Neural cell (in vitro differentiated cells): Measurements from ENCODE around the gene CACNG8. TPM values are rescaled to one million over a fixed set of nuclear protein-coding genes. Genes with fewer than 3 reads are reported as not detected.

ENCODE experiments used
- H2AFZ ChIP-seq: fragments of 200-600, 300-800 bp; sonication (generic), shearing (Covaris generic); 2 replicates; pipeline ENCODE4 v1.6.0; 2014; ENCODE audit warnings: low read depth, mild to moderate bottlenecking, antibody characterized with exemption, low read length, moderate library complexity
- H3F3A ChIP-seq: fragments of 200-600 bp; shearing (Covaris generic); 2 replicates; pipeline ENCODE4 v1.6.1; 2016; ENCODE audit warnings: mild to moderate bottlenecking, moderate library complexity, mixed read lengths, antibody characterized with exemption, low read length; ENCODE audit not compliant: insufficient read depth, poor library complexity, severe bottlenecking
- H3K27ac ChIP-seq: fragments of 200-600, 300-800 bp; sonication (generic), shearing (Covaris generic); 2 replicates; pipeline ENCODE4 v1.5.1; 2014; ENCODE audit warnings: mild to moderate bottlenecking, low read length, moderate library complexity
- H3K27me3 ChIP-seq: fragments of 300-800, 200-600 bp; sonication (generic), shearing (Covaris generic); 2 replicates; pipeline ENCODE4 v1.6.0; 2014; ENCODE audit warnings: mild to moderate bottlenecking, low read depth, low read length, moderate library complexity; ENCODE audit not compliant: insufficient read depth
- H3K36me3 ChIP-seq: fragments of 300-800, 200-600 bp; sonication (generic), shearing (Covaris generic); 2 replicates; pipeline ENCODE4 v1.5.1; 2014; ENCODE audit warnings: mild to moderate bottlenecking, antibody characterized with exemption, low read length, moderate library complexity; ENCODE audit not compliant: insufficient read depth
- H3K4me2 ChIP-seq: fragments of 300-800, 200-600 bp; sonication (generic), shearing (Covaris generic); 2 replicates; pipeline ENCODE4 v1.6.0; 2014; ENCODE audit warnings: mild to moderate bottlenecking, low read length
- H3K4me3 ChIP-seq: fragments of 300-800, 200-600 bp; sonication (generic), shearing (Covaris generic); 2 replicates; pipeline ENCODE4 v1.5.1; 2014; ENCODE audit warnings: mild to moderate bottlenecking, low read length, moderate library complexity
- H3K79me2 ChIP-seq: fragments of 200-600 bp; shearing (Covaris generic); replicated peaks from 2 replicates; pipeline ENCODE4 v1.6.0; 2014; ENCODE audit warnings: mild to moderate bottlenecking, low read length, moderate library complexity; ENCODE audit not compliant: insufficient read depth
- H3K9ac ChIP-seq: fragments of 300-800, 200-600 bp; sonication (generic), shearing (Covaris generic); 2 replicates; pipeline ENCODE4 v1.6.1; 2016; ENCODE audit warnings: mild to moderate bottlenecking, low read length, mixed read lengths
- H3K9me2 ChIP-seq: fragments of 200-600 bp; shearing (Covaris generic); 2 replicates; pipeline ENCODE4 v1.6.1; 2016; ENCODE audit warnings: mild to moderate bottlenecking, low read length, mixed read lengths; ENCODE audit not compliant: insufficient read depth
- H3K9me3 ChIP-seq: fragments of 200-600, 300-800 bp; sonication (generic), shearing (Covaris generic); 2 replicates; pipeline ENCODE4 v1.6.1; 2016; ENCODE audit warnings: mild to moderate bottlenecking, mixed run types, low read length, moderate library complexity, mixed read lengths
- H4K20me1 ChIP-seq: fragments of 200-600 bp; shearing (Covaris generic); 2 replicates; pipeline ENCODE4 v1.6.1; 2016; ENCODE audit warnings: mild to moderate bottlenecking, mixed run types; ENCODE audit not compliant: insufficient read depth
- CTCF ChIP-seq: fragments of 450-650 bp; IDR thresholded peaks from 2 replicates; pipeline ENCODE4 v1.5.1; 2014; ENCODE audit warnings: antibody characterized with exemption, mild to moderate bottlenecking, moderate library complexity; ENCODE audit not compliant: poor library complexity, severe bottlenecking
- EP300 ChIP-seq: fragments of 450-650 bp; conservative IDR thresholded peaks from 2 replicates; pipeline ENCODE4 v1.6.1; 2014; ENCODE audit warnings: antibody characterized with exemption, mild to moderate bottlenecking, moderate library complexity; ENCODE audit not compliant: poor library complexity, severe bottlenecking
- EZH2 ChIP-seq: fragments of 200-600, 300-800 bp; shearing (Covaris generic), sonication (generic); IDR thresholded peaks from 2 replicates; pipeline ENCODE4 v1.6.1; 2014; ENCODE audit warnings: antibody characterized with exemption, low read length, borderline replicate concordance, mild to moderate bottlenecking; ENCODE audit not compliant: insufficient read depth, poor library complexity, severe bottlenecking
- MXI1 ChIP-seq: fragments of 450-650 bp; conservative IDR thresholded peaks from 2 replicates; pipeline ENCODE4 v1.6.1; 2014; ENCODE audit warnings: antibody characterized with exemption, mild to moderate bottlenecking; ENCODE audit not compliant: poor library complexity, severe bottlenecking
- POLR2AphosphoS5 ChIP-seq: IDR thresholded peaks from 2 replicates; pipeline ENCODE4 v1.6.1; 2012
- RAD21 ChIP-seq: fragments of 450-650 bp; conservative IDR thresholded peaks from 2 replicates; pipeline ENCODE4 v1.6.1; 2014; ENCODE audit warnings: antibody characterized with exemption, mild to moderate bottlenecking, moderate library complexity
- REST ChIP-seq: IDR thresholded peaks from 2 replicates; pipeline ENCODE4 v1.6.1; 2012; ENCODE audit warnings: borderline replicate concordance
- SMC3 ChIP-seq: fragments of 450-650 bp; conservative IDR thresholded peaks from 2 replicates; pipeline ENCODE4 v1.6.1; 2014; ENCODE audit warnings: antibody characterized with exemption, mild to moderate bottlenecking, moderate library complexity; ENCODE audit not compliant: poor library complexity
- TAF1 ChIP-seq: IDR thresholded peaks from 2 replicates; pipeline ENCODE4 v1.6.1; 2012; ENCODE audit warnings: low read depth
- polyA plus RNA-seq: library from polyadenylated mRNA; depleted of rRNA; stranded (reverse); fragments of >200 nt; gene quantifications from 2 replicates; pipeline ENCODE4 v1.2.3, GENCODE V29; 2014

Gene CACNG8
- polyA plus RNA-seq, 1 donor from 2014 or later: 3.3 TPM

- Histone ChIP-seq H3K9me3 (no peaks in the 10 kb centered on the region), H3K27ac (peak overlapping the region; percentile 51), H3K4me3 (no peak overlapping the region), H2AFZ (no peak overlapping the region), H3K9ac (no peak overlapping the region), H4K20me1 (no peaks in the 10 kb centered on the region), H3K27me3 (no peaks in the 10 kb centered on the region), H3K9me2 (no peaks in the 10 kb centered on the region), H3F3A (no peaks in the 10 kb centered on the region), H3K36me3 (no peaks in the 10 kb centered on the region), H3K4me2 (no peak overlapping the region), H3K79me2 (no peaks in the 10 kb centered on the region)
- peak; percentile 95 for TF ChIP-seq EP300
- peak; percentile 62 for TF ChIP-seq REST
- TF ChIP-seq POLR2AphosphoS5: peak; percentile 85
- TF ChIP-seq RAD21: no peak
- TF ChIP-seq MXI1: no peak
Observed at GRCh38 chr19:54001496-54001895, 38.8 kb downstream of the CACNG8 start.

- H3K79me2 ChIP-seq: no peaks in the 10 kb centered on the region
- H3K27ac ChIP-seq: no peak overlapping the region
- no peaks in the 10 kb centered on the region for H4K20me1 ChIP-seq
- TF ChIP-seq TAF1 (no peak), EZH2 (no peak), EP300 (no peak), MXI1 (no peak), SMC3 (no peak), REST (no peak), CTCF (no peak)
- no peak overlapping the region for H3K9ac ChIP-seq
- H3F3A ChIP-seq: no peaks in the 10 kb centered on the region
- H3K4me2 ChIP-seq: no peak overlapping the region
- H3K36me3 ChIP-seq: no peaks in the 10 kb centered on the region
- no peak overlapping the region for H2AFZ ChIP-seq
- no peaks in the 10 kb centered on the region for H3K9me3 ChIP-seq
- no peaks in the 10 kb centered on the region for H3K27me3 ChIP-seq
- no peaks in the 10 kb centered on the region for H3K9me2 ChIP-seq
- no peak overlapping the region for H3K4me3 ChIP-seq
Observed at GRCh38 chr19:54002495-54003315, 40.0 kb downstream of the CACNG8 start.
